HFF-Myc (cell line): ENCODE results near the gene PPP1R13L.
A peak's percentile ranks its signal among the peaks of the same experiment; 100 is the strongest.

ENCODE experiments used
- DNase-seq: peaks from one replicate; pipeline ENCODE4 v3.0.0-alpha.2; 2011; ENCODE audit warnings: low read depth; ENCODE audit errors: extremely low read depth
- H3K4me3 ChIP-seq: replicated peaks from 2 replicates; pipeline ENCODE4 v1.5.1; 2011; ENCODE audit warnings: low read depth, mild to moderate bottlenecking, control low read depth, low read length
- TF ChIP-seq, protein P1 (sequence below): IDR thresholded peaks from 2 replicates; pipeline ENCODE4 v1.5.1; 2012; ENCODE audit warnings: mild to moderate bottlenecking, low read depth, low read length, control low read depth; ENCODE audit errors: missing control alignments

Gene PPP1R13L

DNA sequence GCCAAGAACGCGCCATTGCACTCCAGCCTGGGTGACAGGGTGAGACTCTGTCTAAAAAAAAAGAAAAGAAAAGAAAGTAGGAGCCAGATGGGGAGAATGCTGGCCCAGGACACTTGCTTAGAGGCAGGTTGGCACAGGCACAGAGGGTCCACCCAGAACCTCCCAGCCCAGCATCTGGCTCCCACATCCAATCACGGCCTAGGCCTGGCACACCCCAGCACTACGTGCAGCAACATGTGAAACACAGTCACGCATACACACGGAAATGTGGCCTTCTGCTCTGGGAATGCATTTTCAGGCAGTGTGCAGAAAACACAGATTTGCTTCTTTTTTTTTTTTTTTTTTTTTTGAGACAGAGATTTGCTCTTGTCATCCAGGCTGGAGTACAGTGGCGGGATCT, 42.1 kb upstream of the PPP1R13L start:
- H3K4me3 ChIP-seq: no peak overlapping the region
- TF ChIP-seq, protein P1, sequence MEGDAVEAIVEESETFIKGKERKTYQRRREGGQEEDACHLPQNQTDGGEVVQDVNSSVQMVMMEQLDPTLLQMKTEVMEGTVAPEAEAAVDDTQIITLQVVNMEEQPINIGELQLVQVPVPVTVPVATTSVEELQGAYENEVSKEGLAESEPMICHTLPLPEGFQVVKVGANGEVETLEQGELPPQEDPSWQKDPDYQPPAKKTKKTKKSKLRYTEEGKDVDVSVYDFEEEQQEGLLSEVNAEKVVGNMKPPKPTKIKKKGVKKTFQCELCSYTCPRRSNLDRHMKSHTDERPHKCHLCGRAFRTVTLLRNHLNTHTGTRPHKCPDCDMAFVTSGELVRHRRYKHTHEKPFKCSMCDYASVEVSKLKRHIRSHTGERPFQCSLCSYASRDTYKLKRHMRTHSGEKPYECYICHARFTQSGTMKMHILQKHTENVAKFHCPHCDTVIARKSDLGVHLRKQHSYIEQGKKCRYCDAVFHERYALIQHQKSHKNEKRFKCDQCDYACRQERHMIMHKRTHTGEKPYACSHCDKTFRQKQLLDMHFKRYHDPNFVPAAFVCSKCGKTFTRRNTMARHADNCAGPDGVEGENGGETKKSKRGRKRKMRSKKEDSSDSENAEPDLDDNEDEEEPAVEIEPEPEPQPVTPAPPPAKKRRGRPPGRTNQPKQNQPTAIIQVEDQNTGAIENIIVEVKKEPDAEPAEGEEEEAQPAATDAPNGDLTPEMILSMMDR: no peak
- DNase-seq: no peak

GRCh38 chr19:45446295-45446694, 41.4 kb upstream of the PPP1R13L start:
- DNase-seq: no peak
- TF ChIP-seq, protein P1: peak; percentile 40
- no peak overlapping the region for H3K4me3 ChIP-seq

GRCh38 chr19:45445139-45445538, 40.3 kb upstream of the PPP1R13L start:
- TF ChIP-seq, protein P1: no peak
- no peak overlapping the region for H3K4me3 ChIP-seq
- DNase-seq: no peak

DNA sequence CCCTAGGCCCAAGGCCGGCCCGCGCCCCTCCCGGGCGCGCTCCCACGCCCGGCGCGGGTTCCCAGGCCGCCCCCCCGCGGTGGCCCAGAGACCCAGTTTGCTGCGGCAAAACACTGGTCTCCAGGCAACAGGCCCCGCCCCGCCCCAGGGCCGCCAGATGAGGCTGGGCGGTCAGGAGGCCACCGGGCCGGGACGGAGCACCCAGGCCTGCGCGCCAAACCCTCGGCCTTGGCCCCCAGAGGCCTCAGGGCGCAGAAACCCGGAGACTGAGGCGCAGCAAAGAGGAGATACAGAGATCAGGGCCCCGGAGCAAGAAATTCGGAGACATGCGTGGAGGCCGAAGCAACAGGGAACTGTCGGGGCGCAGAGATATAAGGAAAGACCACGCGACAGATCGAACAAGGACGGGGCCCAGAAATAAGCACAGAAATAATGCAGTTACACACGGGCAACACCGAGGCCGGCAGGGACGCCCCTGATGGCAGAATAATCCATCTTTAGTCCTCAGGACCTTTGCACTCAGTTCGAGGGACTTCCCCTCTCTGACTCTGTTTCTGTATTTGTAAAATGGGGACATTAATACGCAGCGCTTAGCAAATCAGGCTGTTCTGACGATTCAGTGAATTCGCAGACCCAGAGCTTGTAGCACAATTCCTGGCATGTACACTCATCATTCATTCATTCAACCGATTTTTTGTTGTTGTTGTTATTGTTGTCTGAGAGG, 39.6 kb upstream of the PPP1R13L start:
- no peak for DNase-seq
- TF ChIP-seq, protein P1: no peak
- peak overlapping the region; percentile 21; the same call in 1 of the 2 replicates for H3K4me3 ChIP-seq

- TF ChIP-seq, protein P1: no peak
Measured at GRCh38 chr19:45443462-45444317, 38.8 kb upstream of the PPP1R13L start.

DNA sequence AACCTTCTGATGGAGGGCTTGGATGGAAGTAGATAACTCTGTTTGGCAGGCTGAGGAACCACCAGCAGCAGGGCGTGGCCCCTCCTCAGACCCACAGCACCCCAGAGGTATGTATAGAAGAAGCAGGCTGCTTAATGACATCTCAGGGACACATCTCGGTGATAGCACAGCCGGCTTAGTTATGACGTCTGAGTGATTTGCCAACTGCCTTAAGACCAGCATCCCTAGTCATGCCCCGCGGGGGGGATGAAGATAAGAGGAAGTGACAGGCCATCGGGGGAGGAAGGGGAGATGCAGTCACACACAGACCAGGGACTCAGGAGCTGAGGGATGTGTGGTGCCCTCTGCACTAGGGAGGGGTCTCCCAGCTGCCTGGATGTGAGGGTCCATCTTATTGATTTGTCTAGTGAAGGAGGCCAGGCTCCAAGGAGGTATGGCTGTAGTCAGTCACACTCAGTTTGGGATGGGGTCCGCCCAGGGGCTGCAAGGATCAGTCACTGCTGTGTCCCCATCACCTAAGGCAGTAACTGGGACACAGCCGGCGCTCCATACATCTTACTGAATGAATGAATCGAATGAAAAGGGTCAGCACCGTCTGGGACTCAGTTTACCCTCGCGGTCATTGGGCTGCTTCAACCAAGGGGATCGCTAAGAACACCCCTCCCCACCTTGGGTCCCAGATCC, 38.1 kb upstream of the PPP1R13L start:
- peak overlapping the region; percentile 45 for H3K4me3 ChIP-seq
- no peak for DNase-seq
- TF ChIP-seq, protein P1: no peak

More at GRCh38 chr19:45443462-45444317, 38.8 kb upstream of the PPP1R13L start:
- H3K4me3 ChIP-seq: peak overlapping the region; percentile 45
- no peak for DNase-seq
